Ishikawa (cell line): ENCODE results near the gene SLC25A12.

Experiments used
- EP300 ChIP-seq: IDR thresholded peaks from 2 replicates; pipeline ENCODE4 v1.6.1; 2012; ENCODE audit warnings: borderline replicate concordance
- NFIC ChIP-seq: IDR thresholded peaks from 2 replicates; pipeline ENCODE4 v1.6.1; 2012
- YY1 ChIP-seq: IDR thresholded peaks from 2 replicates; pipeline ENCODE4 v1.6.1; 2012; ENCODE audit warnings: low read depth

DNA sequence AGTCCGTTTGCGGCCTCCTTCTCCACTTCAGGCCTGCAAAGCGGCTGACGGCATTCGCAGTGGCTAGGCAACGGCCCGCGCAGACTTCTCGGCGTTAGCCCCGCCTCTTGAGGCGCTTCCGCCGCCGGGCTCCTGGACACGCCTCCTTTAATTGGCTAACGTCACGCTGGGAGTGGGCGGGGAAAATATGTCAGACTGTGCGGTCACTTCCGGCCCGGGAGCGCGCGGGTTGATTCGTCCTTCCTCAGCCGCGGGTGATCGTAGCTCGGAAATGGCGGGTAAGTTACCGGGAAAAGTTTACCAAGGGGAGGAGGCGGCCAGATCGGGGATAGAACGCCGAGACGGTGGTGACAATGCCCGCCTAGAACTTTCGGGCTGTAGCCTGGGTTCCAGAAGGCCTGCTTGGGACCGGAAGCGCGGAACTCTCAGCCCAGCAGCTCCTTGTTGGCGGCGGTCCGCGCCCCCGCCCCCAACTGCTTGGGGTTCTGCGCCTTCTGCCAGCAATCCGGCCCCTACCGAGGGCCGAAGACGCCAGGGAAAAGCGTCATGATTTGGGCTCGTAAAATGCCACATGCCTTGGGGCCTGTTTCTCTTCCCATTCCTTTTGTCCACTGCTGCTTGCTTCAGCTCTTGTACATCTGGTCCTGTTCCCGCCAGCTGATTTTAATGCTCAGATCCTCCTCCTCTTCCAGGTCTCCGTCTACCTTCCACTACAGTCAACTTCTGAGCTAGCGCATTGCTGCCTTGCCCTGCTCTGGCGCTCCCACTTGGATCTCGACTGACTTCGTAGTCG, 28.4 kb upstream of the SLC25A12 start, which contains the start of gene HAT1:
- TF ChIP-seq NFIC (peak; percentile 29; the same call in 1 of the 2 replicates), EP300 (no peak), YY1 (peak; percentile 74)
